Fibroblast of lung (primary cell): ENCODE measurements around the gene ATP8A2.

Experiments
- EZH2 ChIP-seq: IDR thresholded peaks from 2 replicates; pipeline ENCODE4 v1.5.1; 2012; ENCODE audit warnings: low read length, control low read depth, mild to moderate bottlenecking; ENCODE audit errors: missing control alignments
- TF ChIP-seq, protein P1 (sequence below), 2 donors: IDR thresholded peaks in 1 of 2; conservative IDR thresholded peaks in 1 of 2; 1 replicate in 1 of 2; 2 replicates in 1 of 2; pipeline ENCODE4 v1.5.1; 2011 to 2012; ENCODE audit warnings: low read length in 2 of 2, control low read depth in 1 of 2, inconsistent platforms in 1 of 2, low read depth in 1 of 2, mild to moderate bottlenecking in 1 of 2

DNA sequence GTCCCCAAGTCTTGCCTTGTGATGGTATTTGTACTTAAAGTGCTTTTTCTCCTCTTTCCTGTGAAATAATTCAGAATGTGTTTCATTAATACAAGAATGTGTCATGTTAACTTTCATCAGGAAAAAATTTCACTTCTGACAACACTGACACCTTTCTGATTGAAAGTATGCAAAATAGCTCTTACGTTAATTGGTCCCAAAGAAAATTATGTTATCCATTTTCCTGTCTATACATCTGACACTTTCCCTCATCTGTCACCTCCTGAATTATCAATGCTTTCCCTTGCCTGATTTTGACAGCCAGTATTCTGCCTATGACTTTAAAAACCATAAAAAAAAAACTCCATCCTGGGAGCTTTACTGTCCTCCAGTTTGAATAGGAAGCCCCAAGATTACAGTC, 336.5 kb downstream of the ATP8A2 start:
- TF ChIP-seq EZH2: no peak
- TF ChIP-seq, protein P1, sequence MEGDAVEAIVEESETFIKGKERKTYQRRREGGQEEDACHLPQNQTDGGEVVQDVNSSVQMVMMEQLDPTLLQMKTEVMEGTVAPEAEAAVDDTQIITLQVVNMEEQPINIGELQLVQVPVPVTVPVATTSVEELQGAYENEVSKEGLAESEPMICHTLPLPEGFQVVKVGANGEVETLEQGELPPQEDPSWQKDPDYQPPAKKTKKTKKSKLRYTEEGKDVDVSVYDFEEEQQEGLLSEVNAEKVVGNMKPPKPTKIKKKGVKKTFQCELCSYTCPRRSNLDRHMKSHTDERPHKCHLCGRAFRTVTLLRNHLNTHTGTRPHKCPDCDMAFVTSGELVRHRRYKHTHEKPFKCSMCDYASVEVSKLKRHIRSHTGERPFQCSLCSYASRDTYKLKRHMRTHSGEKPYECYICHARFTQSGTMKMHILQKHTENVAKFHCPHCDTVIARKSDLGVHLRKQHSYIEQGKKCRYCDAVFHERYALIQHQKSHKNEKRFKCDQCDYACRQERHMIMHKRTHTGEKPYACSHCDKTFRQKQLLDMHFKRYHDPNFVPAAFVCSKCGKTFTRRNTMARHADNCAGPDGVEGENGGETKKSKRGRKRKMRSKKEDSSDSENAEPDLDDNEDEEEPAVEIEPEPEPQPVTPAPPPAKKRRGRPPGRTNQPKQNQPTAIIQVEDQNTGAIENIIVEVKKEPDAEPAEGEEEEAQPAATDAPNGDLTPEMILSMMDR (conservative IDR thresholded peaks at IDR 0.05 in 1 of 2, IDR thresholded peaks at IDR 0.05 in 1 of 2; ENCODE audit: low read depth in 1 of 2, low read length in 2 of 2): no peak
